Kidney tubule cell (primary cell): ENCODE measurements around the gene BASP1.
A peak's percentile ranks its signal among the peaks of the same experiment; 100 is the strongest.
"Not testable (repeated sequence)": the region's sequence is repeated elsewhere in the genome, so short reads cannot be mapped to it uniquely, and the experiment has no call there.

Source experiments
- DNase-seq: peaks from one replicate; pipeline ENCODE4 v3.0.0-alpha.2; 2018; ENCODE audit warnings: low spot score

BASP1 gene

DNA sequence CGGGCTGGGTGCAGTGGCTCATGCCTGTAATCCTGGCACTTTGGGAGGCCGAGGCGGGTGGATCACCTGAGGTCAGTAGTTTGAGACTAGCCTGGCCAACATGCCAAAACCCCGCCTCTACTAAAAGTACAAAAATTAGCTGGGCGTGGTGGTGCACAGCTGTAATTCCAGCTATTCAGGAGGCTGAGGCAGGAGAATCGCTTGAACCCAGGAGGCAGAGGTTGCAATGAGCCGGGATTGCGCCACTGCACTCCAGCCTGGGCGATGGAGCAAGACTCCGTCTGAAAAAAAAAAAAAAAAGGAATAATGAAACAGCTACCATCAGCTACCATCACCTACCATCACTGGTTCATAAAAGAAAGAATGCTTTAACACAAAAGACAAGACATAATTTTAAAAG, 25.9 kb upstream of the BASP1 start:
- DNase-seq = not testable (repeated sequence)

DNA sequence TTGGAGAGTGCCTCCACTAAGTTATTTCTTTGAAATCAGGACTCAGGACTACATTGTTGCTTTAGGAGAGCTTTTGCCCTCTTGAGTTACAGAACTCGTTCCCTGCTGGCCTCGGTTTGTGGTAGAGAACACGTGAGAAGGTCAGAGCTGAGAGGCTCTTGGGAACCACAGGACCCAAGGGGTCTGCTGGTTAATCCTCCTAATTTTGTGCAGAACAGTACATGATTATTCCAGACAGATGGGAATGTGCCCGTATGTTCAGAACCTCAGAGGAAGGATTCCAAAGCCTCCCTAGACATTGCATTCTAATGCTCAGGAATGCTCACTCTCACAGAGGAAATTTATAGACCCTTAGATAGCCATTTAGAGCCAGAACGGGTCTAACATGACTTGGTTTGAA, 25.2 kb upstream of the BASP1 start:
- DNase-seq = no peak

DNA sequence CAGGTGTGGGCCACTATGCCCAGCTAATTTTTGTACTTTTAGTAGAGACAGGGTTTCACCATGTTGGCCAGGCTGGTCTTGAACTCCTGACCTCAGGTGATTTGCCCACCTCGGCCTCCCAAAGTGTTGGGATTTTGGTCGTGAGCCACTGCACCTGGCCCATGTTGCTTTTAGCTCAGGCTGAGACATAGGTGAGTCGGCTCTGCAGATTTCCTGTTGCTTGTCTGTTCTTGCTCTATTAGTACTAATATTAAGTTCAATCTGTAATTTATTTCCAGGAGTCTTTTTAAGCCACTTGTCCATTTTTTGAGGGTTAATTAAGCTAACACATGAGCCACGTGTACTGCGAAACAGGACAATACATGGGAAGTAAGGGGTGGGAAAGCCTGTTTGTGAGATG, 21.4 kb upstream of the BASP1 start:
- DNase-seq = no peak

DNA sequence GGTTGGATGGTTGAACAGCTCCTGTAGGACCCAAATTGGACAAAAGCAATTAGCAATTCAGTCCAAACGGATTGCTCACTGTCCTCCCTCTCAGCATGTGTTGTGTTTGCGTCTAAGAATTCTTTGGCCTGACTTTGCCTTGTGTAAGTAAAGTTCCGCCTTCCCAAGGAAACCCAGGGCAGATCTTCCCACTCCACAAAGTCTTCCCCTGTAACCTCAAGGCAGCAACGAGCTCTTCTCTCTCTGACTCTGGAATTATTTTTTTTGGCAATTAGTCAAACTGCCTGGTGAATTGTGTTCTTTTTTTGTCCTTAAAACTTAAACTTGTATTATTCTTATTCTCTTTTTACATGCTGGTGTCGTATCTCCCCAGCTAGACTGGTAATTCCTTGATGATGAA, 20.7 kb upstream of the BASP1 start:
- DNase-seq = no peak

DNA sequence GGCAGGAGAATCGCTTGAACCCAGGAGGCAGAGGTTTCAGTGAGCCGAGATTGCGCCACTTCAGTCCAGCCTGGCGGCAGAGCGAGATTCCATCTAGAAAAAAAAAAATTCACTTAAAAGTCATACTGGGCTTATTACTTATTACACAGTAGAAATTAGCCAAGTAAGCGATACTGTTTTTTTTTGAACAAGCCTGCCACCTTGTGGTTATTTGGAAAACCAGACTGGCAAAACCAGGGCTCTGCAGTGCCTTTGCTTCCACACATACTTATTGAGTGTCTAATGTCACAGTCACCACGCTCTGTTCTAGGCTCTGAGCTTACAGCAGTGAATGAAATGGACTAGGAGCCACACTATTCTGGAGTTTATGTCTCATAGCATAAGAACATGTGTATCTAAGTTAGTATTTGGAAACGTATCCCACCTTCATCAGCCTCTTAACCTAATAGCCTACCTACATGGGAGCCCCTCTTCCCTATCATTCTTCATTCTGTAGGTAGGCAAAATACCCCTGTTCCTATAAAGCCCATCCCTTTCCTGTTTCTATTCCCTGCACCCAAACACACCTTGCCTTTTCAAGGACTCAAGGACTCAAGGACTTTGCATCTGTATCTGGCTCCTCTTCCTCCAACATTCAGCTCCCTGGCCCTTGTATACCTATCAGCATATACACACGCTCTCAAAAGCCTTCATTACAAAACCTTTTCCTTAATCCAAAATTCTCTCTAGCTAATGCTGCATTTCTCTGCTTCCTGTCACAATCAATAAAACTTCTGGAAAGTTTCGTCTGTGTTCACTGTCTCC, 13.9 kb upstream of the BASP1 start:
- DNase-seq = peak; percentile 85

DNA sequence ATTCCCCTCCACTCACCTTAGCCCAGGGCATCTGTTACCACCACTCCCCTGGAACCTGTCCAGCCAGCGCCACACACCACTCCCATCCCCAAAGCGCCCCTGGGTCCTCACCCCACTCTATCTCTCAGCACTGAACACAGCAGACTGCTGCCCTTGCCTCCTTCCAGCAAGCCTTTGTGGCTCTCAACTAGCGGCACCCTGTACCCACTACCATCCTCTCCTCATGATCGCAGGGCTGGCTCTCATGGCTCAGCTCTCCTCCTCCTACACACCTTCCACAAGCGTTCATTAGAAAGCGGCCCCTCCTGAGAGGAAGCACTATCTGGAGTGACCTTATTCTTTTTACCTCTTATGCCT, 13.3 kb upstream of the BASP1 start:
- no peak for DNase-seq

DNA sequence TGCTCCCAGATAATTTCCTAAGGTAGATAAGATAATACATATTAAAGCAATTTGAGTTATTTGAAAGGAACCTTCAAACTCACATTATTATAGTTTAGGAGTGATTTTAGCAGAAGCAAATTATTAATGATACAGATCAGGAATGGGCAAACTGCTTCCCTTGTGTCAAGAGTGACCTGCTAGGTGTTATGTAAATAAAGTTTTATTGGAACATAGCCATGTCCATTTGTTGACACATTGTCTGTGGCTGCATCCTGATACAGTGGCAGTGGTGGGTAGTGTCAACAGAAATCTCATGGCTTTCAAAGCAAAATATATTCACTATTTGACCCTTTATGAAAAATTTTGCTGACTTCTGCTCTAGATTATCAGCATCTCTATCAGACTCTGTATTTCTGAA, 11.4 kb upstream of the BASP1 start:
- DNase-seq = no peak

DNA sequence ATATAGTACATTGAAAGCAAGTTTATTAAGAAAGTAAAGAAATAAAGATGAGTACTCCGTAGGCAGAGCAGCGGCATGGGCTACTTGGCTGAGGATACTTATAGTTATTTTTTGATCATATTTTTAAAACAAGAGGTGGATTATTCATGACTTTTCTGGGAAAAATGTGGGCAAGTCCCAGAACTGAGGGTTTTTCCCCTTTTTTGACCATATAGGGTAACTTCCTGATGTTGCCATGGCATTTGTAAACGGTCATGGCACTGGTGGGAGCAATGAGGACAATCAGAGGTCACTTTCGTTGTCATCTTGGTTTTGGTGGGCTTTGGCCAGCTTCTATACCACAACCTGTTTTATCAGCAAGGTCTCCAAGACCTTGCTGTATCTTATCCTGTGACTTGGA, 5.2 kb upstream of the BASP1 start:
- no peak for DNase-seq

DNA sequence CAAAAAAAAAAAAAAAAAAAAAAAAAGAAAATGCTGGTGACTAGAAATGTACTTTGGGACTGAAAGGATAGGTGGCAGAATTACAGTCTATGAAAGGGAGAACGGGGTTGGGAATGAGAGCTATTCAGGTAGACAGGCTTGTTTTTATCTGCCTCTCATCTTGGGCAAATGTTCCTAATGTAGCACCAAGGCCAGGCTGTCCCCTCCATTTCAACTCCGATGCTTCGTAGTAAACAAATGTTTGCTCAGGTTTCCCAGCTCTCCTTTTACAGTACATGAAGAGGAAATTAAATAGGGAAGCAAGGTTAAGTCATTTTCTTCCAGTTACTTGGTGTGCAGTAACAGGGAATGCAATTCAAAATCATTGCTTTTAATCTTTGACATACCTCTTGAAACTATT, 4.4 kb upstream of the BASP1 start:
- no peak for DNase-seq

DNA sequence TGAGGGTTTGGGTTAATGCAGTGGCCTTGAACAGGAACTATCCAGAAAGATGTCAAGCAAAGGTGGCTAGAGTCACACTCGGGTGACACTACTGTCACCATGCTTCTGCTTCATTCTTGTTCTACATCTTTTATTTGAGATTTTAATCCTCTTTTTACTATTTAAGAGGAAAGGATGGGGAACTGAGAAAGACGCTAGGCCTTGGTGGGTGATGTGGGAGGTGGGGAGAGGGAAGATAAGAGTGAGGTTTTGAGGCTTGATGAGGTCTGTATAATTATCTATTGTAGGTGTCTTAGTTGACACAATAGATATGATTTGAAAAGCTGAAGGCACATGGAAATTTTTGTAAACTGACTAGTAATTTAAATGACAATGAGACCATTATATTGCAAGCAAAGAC, 3.5 kb upstream of the BASP1 start:
- no peak for DNase-seq

DNA sequence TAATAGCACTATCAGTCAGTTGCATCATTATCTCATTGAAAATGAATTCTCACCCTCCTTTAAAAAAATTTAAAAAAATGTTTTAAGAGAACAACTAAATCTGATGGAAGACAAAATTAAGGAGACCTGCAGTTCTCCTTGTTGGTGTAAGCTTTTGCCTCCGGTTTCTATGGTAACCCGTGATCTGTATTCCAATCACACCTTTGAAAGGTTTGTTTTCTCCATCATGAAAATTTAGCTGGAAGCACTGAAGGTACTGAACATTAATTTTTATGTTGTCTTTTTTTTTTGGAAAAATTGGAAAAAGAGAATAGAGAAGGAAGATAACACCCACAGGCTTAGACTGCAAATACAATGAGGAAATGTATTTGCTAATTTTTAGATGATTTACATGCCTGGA, 2.5 kb upstream of the BASP1 start:
- no peak for DNase-seq

DNA sequence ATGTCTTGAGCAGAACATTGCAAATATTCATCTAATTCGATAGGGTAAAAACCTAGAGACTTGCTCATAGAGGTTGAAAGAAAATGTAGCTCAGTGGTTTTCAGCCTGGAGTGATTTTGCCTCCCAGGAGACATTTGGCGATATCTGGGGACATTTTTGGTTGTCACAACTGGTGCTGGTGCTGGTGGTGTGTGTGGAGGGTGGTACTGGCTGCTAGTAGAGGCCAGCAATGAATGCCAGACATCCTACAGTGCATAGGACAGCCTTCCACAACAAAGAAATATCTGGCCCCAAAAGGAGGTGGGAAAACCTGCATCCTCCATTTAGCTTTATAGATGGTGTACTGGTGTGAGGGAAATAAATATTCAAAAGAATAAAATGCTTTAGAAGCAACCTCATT, 2.1 kb upstream of the BASP1 start:
- DNase-seq = no peak

DNA sequence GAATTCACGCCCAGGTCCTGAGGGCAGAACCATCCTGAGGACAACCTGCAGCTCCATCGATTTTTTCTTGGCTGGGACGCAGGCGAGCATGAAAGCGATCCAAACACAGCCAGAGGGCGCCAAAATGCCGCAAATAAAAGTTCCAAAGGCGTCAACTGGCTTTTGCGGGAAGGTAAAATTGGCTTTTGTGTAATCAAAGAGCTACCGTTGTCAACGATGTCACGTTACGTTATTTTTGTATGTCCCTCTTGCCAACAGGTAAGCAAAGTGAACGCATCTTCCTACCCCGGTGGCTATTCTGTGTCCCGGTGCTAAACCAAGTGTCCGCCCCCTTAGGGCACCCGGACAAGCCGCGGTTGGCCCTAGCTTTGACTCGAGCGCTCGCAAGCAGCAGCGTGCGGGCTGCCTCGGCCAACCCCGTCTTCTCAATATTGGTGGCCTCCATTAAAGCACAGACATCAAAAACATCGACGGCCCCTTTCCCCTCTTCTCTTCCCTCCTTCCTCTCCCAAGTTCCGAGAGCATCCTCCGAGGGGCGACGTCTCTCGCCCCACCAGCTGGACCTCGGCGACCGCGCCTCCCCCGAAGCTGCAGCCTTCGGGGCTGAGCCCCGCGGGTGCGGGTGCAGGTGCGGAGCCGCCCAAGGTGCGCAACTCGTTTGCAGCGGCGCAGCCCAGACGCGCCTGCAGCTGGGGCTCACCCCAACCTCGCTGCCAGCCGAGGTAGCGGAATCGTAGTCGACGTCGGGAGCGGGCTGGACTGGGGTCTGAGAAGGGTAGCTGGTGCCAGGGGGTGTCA, 1.1 kb upstream of the BASP1 start:
- peak; percentile 83 for DNase-seq

DNA sequence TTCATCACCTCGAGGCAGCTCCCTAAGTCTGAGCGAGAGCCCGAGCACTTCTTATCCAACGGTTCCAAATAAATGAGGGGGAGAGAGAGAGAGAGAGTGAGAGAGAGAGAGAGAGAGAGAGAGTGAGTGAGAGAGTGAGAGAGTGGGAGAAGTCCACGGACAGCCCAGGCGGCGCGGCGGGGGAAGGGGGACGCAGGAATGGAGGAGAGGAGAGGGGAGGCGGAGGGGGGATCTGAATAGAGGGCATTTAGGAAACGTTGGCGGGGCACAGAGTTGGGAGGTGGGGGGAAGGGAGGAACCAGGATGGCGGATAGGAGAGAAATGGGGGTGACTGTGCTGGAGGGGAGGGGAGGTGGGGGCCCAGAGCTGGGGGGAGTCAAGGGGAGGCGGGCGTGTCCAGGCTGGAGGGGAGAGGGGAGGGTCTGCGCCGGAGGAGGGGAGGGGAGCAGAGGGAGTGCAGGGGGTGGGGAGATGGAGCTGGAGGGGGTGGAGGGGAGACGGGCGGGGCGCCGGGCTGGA, 398 bp upstream of the BASP1 start:
- DNase-seq = peak; percentile 30

DNA sequence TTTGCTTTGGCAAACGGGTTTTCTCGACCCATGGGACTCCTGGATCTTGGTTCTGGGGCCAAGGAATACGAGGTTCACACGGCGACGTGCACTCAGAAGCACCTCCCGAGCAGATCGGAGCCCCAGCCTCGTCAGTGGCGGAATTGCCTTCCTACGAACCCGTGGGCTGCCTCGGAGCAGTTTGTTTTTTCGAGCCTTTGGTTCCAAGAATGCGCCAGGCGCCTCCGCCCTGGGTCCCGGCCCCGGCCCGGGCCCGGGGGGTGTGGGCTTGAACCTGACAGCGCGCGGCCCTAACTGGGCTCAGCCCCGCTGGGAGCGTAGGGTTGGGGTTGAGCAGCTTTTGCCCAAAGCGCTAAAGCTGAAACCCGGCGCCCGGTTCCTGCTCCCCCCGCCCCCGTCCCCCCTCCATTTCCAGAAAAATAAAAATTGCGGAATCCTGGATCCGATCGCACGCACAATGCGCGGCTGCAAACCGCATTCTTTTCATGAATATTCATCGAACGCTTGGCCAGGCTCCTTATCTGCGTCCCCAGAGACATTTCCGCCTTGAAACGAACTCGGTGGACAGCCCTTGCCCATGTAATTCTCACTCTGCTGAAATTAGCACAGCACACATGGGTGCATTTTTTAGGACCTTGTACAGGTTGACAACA, 1.0 kb downstream of the BASP1 start:
- DNase-seq = peak; percentile 58

DNA sequence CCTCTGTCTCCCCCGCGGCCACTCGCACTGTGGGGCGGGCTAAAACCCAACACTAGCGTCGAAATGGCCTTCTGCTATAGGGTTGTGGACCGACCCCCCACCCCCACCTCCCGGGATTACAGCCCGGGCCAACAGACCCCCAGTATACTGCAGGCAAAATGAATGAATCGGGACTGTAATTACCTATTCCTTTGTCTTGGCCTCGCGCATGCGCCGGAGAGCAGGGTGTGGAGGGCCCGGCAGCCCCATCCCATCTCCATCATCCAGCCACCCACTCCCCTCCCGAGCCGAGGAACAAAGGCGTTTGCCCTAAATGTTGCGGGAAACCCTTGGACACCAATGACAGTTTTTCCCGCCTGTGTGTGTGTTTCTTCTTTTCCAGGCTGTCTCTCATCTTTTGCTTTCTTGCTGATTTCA, 1.6 kb downstream of the BASP1 start:
- DNase-seq = peak; percentile 52

DNA sequence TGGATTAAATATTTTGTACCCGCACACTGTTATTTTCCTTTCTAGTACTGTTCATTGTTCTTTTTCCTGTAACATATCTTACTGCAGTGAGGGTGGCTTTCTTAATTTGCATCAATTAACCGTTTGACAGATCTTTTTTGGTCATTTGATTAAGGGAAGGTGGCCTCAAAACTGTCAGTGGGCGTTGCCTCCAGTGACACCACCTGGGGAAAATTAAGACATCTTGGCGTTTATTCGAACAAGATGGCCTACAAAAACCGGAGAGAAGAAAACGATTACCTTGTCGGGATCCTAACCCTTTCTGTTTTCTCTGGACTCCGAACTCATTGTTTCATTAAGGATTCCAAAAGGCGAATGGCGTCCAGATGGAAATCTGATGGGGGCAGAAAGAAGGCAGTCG, 2.0 kb downstream of the BASP1 start:
- DNase-seq = no peak

DNA sequence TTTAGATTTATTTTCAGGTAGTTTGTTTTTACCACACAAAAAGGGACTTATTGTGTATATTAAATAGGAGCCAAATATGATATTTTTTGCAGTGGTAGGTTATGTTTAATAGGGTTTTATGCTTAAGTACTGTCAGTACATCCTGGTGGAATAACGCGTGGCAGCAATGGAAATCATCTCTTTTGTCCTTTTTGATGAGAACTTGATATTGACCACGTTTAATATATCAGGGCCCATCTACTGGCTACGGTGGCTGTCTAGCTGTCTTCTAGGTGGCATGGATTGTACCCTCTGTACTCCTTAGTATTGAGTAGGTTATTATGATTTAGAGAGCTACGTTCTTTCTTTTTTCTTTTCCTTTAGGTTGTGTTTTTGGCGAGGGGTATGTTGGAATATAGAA, 2.6 kb downstream of the BASP1 start:
- no peak for DNase-seq

DNA sequence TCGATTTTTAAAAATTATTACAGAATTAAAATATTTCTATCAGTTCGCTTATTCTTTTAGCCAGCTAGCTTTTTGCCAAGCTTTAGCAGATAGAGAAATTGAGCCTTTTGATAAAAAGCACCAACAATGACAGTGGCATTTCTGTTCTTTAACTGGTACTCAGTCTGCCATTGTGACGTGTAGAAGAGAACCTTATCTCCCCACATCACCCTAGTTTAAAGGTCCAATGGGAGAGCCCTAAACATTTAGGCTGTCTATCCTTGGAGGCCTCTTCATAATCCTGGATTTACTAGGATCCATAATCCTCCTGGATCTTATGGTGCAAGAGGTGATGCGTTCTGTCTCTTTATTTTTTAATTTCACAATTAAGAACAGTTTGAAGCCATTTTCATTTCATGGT, 3.0 kb downstream of the BASP1 start:
- no peak for DNase-seq

DNA sequence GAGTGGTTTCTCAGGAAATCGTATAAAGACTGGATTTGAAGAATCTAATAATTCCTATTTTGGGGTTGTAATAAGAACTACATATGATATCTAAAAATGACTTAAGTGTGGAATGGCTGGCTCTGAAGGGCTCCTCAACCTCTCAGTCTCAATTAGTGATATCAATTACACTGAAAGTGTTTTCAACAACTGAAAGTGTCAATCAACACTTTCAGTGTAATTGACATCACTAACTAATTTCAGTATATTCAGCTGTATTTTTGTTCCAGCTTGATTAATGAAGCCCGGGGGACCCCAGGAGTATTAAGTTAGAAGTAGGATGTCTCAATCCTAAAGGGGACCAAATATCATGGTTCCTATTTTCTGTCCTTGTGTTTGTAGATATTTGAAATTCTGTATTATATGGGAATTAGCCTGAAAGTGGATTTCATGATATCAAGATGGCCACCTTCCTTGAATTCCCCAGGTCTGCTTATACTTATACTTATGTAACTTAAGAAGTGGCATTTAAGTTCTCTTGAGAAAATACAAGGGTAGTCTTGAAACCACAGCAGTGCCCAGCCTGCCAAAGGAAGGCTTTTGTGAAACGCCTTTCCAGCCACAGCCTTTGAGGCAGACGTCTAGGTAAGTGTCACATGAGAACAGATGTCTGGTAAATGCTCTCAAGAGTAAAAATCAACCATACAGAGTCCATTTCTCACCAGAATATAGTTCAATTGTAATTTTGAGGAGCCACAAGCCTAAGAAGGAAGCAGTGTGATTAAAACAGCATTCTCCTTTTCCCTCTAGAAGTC, 4.6 kb downstream of the BASP1 start:
- DNase-seq = peak; percentile 13

DNA sequence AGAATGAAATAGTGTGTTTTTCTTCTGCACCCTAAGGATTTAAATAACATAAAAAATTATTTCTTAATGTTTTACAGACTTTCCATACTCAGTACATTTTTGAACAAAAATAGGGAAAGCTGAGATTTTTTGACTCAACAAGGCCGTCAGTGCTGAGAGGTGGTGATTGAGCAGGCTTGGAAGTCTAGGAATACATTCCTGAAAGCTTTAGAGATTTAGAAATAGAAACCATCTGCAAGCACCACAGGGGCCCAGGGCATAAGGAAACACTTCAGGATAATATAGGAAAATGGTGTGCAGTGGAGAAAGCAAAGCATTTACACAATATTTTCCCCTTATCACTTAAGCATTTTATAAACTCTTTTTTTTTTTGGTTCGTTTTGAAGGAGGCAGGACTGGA, 5.2 kb downstream of the BASP1 start:
- no peak for DNase-seq
